GM18858 (cell line): Measurements from ENCODE around the gene TSLP.

Experiments used
- ATAC-seq: cut with Tn5 transposase; IDR thresholded peaks from one replicate; pipeline ENCODE4 v1.9.1; 2021; ENCODE audit not compliant: unreplicated experiment

Gene TSLP

DNA sequence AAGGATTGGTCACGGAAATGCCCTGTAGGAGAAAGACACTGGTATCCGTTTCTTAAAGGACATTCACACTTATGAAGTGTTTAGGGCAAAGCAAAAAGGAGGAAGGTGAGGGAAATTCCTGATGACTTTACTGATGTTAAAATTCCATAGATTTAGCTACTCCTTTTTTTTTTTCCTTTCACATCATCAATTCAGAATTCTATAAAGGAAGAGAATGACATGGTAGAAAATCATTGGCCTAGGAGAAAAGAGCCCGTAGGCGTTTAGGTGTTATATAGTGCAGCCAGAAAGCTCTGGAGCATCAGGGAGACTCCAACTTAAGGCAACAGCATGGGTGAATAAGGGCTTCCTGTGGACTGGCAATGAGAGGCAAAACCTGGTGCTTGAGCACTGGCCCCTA is at the start of gene TSLP:
Gene TSLP (plus strand): TSS at position 301 of the 400 bp plus-strand sequence. CDS start 178 bp downstream, outside the sequence.
- ATAC-seq: no peak

- no peak for ATAC-seq
Observed at GRCh38 chr5:111022301-111022700, 49.2 kb upstream of the TSLP start.

DNA sequence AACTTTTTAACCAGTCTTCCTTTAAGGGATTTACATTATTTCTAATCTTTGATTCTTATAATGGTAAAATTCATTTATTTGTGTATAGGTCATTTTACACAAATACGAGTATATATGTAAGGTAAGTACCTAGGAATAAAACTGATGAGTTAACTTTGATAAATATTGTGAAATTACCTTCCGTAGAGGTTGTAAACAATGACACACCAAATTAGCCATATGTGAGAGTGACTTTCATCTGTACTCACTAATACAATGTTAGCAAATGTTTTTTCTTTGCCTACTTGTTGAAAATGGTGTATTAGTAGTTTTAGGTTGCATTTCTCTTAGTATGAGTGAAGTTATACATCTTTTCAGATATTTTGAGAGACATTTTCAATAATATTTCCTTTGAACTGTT is 42.6 kb upstream of the TSLP start:
- no peak for ATAC-seq

DNA sequence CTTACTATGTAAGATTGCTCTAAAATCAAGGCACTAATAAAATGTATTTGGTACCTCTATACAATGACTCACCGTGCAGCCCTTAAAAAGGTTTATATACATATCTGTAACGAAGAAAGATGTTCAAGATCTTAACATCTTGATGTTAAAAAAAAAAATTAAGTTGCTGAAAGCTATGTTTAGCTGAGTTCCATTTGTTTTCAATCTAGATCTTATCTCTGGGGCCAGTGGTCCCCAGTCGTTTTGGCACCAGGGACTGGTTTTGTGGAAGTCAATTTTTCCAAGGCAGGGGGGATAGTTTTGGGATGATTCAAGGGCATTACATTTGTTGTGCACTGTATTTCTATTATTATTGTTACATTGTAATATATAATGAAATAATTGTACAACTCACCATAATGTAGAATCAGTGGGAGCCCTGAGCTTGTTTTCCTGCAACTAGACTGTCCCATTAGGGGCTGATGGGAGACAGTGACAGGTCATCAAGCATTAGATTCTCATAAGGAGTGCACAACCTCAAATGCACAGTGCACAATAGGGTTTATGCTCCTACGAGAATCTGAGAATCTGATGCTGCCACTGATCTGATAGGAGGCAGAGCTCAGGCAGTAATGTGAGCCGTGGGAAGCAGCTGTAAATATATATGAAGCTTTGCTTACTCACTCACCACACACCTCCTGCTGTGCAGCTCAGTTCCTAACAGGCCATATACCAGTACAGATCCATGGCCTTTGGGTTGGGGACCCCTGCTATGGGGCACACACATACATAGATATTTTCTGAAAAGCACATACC is 27.6 kb upstream of the TSLP start:
- no peak for ATAC-seq

- ATAC-seq: no peak
Observed at GRCh38 chr5:111058064-111058463, 13.4 kb upstream of the TSLP start.

DNA sequence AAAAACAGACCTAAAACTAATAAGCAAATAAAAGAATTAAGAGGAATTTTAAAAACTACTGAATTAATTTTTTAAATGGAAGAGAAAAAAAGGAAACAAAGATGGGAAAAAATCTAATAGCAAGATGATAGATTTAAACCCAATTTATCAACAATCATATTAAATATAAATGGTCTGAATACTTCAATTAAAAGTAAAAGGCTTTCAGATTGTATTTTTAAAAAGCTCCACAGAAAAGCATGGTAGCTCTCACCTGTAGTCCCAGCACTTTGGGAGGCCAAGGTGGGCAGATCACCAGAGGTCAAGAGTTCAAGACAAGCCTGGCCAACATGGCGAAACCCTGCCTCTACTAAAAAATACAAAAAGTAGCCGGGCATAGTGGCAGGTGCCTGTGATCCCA is 11.3 kb upstream of the TSLP start:
- no peak for ATAC-seq

DNA sequence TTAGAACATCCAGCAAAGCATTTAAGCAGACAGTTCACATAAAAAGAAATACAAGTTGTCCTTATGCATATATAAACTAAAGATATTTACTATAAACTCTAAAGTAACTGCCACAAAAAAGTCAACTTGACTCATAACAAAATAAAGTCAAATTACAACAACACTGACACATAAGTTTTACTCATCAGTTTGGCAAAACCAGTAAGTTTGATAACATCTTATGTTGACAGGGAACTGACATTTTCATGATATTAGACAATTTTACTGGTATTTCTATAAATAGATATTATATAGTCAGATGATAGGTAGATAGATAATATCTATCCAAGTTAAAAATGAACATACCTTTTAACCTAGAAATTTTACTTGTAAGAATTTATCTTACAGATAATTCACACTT is 9.9 kb upstream of the TSLP start:
- ATAC-seq: no peak

- ATAC-seq: no peak
Observed at GRCh38 chr5:111063709-111064322, 7.7 kb upstream of the TSLP start.

DNA sequence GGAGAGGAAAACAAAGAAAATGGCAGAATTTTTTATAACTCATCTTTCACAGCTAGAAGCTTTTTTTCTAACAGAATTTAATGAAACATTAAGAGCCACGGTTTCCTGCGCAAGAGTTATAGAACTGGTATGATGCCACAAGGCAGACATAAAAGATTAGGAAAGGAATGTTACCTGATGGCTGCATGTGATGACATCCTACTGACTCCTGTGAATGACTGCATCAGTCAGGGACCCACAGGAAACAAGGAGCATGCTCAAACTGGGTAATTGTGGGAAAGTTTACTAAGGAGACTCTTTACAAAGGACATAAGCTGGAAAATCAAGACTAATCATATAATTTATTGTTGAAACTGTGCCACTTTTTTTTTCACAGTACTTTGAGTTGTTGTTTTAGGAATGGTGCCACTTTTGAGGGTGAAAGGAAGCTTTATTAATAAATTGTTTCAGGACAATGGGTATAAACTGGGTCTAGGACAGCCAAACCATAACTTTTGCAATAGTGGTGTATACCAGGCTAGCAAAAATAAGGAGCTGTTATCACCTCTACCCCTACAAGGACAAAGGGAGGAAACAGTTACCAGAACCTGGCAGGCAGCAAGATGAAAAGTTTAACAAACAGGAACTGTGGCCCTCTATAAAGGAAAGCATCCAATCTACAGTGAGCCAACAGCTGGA is 5.1 kb upstream of the TSLP start:
- no peak for ATAC-seq

DNA sequence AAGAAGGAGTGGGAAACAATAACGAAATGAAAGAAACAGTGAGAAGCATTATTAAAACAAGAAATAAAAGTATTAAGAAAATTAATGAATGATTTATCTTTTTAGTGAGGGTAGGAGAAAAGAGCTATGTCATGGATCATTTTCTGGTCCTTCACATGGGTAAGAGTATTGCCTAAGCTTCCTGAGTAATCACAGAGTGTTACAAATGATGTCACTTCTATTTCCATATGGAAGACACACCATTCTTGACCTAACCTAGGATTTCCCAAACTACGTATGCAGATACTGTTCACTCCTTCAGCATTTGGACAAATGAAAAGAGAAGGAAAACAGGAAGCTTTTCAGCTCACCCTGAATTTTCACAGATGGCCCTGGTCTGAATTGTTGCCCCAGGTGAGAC is 3.3 kb upstream of the TSLP start:
- ATAC-seq: no peak

GRCh38 chr5:111069839-111070238 is 1.7 kb upstream of the TSLP start:
- ATAC-seq: no peak

DNA sequence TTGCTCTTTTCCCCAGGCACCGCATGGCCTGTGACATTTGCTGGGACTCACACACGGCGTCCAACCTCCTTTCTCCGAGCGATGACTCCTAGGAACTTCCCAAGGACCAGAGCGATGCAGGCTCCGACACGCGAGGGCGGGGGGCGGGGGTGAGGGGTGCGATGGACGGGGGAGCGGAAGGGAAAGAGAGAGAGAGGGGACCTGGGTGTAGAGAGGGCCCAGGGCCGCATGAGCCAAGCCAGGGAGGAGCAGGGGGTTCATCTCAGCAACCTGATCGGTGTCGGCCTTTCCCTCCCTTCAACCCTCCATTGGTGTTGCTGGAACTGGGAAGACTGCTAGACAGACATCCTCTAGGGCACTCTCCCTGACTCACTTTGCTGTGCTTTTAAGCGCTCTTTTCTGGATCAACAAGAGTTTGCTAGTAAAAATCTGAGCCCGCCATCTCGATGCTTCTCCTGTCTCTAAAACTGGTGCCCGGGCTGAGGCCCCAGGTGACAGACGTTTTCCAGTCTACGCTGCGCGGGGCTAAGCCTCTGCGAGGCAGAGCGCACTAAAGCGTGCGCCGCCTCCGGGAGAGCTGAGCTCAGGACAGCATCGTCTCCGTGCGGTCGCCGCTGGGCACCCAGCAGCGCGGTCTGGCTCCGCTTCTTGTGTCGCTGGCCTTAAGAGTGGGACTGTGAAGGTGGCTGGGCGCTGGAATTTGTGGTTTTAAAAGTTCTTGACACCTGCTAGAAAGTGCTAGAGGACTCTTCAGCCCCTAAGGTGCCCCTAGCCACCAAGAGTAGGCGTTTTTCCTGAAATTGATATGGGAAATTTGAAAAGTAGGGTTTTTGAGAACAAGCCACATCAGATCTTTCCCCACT is 1.0 kb upstream of the TSLP start:
- no peak for ATAC-seq

DNA sequence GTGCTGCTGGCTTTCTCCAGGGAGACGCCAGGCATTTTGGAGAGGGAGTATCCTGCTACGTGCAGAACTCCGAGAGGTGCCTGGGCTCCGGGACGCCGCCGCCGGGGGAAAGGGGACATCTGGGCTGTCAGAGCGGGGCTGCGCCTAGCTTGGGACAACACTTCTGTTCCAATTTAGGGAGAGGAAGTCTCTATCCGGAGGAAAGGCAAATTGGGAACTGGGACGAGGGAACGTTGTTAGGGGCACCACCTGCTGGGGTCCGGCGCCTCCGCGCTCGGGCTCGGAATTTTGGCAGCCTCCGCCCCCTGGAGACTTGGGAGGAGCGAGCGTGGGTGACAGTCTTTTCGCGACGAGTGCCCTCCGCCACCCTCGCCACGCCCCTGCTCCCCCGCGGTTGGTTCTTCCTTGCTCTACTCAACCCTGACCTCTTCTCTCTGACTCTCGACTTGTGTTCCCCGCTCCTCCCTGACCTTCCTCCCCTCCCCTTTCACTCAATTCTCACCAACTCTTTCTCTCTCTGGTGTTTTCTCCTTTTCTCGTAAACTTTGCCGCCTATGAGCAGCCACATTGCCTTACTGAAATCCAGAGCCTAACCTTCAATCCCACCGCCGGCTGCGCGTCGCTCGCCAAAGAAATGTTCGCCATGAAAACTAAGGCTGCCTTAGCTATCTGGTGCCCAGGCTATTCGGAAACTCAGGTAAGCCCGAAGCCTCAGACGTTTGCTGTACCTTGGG is 1.6 kb downstream of the TSLP start:
- ATAC-seq: peak; percentile 47

DNA sequence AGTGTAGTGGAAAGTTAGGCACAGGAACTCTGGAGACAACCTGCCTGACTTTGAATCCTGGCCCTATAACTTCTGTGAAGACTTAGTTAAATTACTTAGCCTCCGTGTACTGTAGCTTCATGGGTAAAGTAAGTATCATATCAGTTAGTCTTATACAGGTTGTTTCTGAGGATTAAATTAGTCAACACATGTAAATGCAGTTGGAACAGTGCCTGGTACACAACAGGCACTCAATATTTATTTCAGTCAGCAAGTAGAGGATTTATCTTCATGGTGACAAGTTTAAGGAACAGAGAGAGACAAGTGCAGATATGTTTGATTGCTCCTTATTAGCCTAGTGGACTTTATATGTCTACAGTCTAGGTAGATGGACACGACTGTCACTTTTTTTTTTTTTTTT is 2.7 kb downstream of the TSLP start:
- ATAC-seq: no peak

DNA sequence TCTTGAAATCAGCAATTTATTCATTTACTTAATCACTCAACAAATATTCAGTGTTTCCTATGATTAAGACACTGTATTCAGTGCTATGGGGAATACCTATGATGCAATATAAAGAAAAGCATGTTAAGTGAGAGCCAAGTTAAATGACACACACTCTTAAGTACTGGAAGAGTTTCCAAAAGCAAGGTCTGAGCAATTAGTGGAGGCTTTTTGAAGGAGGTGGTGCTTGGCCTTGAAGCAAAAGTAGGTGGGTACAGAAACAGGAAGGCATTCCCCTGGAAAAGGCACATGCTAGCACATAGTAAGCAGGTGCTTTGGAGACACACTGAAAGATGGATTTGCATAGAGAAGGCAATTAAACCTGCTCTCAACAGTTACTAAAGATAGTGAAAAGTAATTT is 4.0 kb downstream of the TSLP start:
- no peak for ATAC-seq

DNA sequence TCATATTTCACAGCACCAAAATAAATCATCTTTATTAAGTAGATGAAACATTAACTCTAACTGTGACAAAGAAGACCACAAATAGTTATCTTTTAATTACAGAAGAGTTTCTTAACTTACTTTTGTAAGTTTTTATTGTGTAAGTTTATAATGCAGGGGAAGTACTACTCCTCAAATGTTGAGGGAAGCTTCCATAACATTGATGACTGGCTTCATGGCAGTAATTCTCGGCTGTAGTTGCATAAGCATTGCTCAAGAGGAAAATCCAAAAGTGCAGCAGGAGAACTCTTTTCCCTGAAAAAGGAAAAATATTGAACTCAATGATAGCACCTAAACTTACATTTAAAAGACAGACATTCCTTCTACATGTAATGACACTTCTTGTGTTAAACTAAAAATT is 4.6 kb downstream of the TSLP start:
- ATAC-seq: no peak

DNA sequence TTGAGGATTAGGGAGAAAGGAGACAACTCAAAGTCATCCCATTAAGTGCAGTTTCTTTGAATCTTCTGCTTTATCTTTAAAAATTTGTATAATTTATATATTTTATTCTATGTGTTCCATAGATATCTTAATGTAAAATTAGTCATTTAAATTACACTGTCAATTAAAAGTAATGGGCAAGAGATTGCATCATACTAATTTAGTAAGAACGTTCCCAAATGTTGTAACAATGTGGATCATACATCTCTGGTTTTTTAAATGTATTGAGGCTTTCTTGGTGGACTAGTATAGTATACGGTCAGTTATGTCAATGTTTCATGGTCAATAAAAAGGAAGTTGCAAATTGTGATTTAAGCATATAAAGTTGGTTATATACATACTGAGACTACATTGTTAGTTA is 6.2 kb downstream of the TSLP start:
- ATAC-seq: no peak

GRCh38 chr5:111079846-111080245 is 8.3 kb downstream of the TSLP start:
- ATAC-seq: no peak

GRCh38 chr5:111083323-111083722 is 11.8 kb downstream of the TSLP start:
- ATAC-seq: peak; percentile 71

DNA sequence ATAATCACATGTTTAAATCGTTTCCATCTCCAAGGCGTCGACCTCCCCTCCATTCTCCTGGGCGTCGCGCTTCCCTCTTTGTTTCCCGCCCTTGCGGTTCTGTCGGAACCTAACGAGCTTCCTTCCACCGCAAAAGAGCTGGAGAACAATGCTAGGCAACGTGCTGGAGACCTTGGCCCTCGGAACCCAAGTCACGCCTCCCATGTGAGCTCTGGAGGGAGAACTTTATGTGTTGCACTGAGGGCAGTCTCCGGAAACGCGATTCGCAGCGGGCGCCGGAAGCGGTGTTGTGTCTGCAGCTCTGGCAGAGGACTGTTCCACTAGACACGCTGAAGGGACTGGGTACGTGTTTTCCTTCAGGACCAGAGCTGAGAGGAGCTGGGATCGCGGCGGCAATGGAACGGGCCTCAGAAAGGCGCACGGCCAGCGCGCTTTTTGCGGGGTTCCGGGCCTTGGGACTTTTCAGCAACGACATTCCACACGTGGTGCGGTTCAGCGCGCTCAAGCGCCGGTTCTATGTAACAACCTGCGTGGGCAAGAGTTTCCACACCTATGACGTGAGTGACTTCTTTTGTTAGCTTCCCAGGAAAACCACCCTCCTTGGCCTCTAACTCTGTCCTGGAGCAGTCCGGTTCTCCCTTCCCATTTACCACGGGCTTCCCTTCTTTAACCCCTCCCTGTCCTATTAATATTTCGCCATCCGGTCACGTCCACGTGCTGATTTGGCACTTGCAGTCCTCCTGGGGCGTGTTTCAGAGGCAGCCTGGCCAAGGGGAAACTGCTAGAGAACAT is 20.7 kb downstream of the TSLP start, which contains the start of gene WDR36:
Gene WDR36 (plus strand): TSS at position 287 of the 792 bp plus-strand sequence. CDS start 109 bp downstream, at position 396.
- peak; percentile 85 for ATAC-seq
